ENCODE measurements around the gene CHD9NB. TPM values are rescaled to one million over a fixed set of nuclear protein-coding genes. Genes with fewer than 3 reads are reported as not detected.
"Not testable (repeated sequence)": the region's sequence is repeated elsewhere in the genome, so short reads cannot be mapped to it uniquely, and the experiment has no call there.

The CHD9NB gene
- total RNA-seq, 4 donors from 2014 or later: 0.63 to 1.3 TPM; not detected in 2

GRCh38 chr16:53078765-53079485, 26.2 kb upstream of the CHD9NB start:
- no peaks in the 10 kb centered on the region for H3K27me3 ChIP-seq
- DNase-seq: no peak
- 91 to 93% methylated on average over 6 of the region's 6 CpGs for WGBS, 2 donors
- H3K4me1 ChIP-seq: peaks cover 14 to 34% of the 10 kb centered on the region in 2 donors
- H3K4me3 ChIP-seq (replicated peaks in 1 of 3): no peak overlapping the region
- H3K27ac ChIP-seq: no peak overlapping the region
- H3K9me3 ChIP-seq: no peaks in the 10 kb centered on the region
- TF ChIP-seq CTCF (IDR thresholded peaks at IDR 0.05): no peak
- no peaks in the 10 kb centered on the region for H3K36me3 ChIP-seq
- intact Hi-C loops (cut with DNase I): no loop called here

DNA sequence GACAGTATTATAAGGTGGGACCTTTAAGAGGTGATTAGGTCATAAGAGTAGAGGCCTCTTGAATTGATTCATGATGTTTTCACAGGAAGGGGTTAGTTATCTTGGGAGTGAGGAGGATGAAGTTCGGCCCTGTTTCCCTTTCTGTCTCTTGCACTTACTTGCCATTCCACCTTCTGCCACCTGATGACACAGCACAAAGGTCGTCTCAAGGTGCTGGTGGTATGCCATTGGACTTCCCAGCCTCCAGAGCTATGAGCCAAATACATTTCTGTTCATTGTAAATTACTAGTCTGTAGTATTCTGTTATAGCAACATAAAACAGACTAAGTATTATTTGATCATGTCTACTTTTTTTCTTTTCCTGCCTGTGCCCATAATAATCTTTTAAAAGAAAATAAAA, 25.6 kb upstream of the CHD9NB start:
- H3K4me3 ChIP-seq (replicated peaks in 1 of 3): no peak overlapping the region
- 89 to 95% methylated on average over 2 of the region's 2 CpGs for WGBS, 2 donors
- peaks cover 14 to 31% of the 10 kb centered on the region in 2 donors for H3K4me1 ChIP-seq
- H3K27me3 ChIP-seq: no peaks in the 10 kb centered on the region
- DNase-seq: no peak
- no peaks in the 10 kb centered on the region for H3K9me3 ChIP-seq
- intact Hi-C loops (cut with DNase I): no loop called here
- no peak overlapping the region for H3K27ac ChIP-seq
- no peak for TF ChIP-seq POLR2A (IDR thresholded peaks at IDR 0.05)
- no peak for TF ChIP-seq CTCF (IDR thresholded peaks at IDR 0.05)
- H3K36me3 ChIP-seq: no peaks in the 10 kb centered on the region

DNA sequence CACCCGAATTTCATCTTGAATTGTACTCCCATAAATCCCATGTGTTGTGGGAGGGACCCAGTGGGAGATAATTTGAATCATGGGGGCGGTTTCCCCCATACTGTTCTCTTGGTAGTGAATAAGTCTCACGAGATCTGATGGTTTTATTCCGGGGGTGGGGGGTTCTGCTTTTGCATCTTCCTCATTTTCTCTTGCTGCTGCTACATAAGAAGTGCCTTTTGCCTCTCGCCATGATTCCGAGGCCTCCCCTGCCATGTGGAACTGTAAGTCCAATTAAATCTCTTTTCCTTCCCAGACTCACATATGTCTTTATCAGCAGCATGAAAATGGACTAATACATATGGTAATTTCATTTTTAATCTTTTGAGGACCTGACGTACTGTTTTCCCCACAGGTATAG, 22.8 kb upstream of the CHD9NB start:
- intact Hi-C loops (cut with DNase I); DNase-seq; H3K36me3 ChIP-seq; H3K4me3 ChIP-seq (replicated peaks in 1 of 3); H3K9me3 ChIP-seq; H3K27me3 ChIP-seq; H3K27ac ChIP-seq: not testable (repeated sequence)
- peaks cover 14 to 43% of the 10 kb centered on the region in 2 donors for H3K4me1 ChIP-seq
- 90 to 95% methylated on average over 7 of the region's 7 CpGs for WGBS, 2 donors

DNA sequence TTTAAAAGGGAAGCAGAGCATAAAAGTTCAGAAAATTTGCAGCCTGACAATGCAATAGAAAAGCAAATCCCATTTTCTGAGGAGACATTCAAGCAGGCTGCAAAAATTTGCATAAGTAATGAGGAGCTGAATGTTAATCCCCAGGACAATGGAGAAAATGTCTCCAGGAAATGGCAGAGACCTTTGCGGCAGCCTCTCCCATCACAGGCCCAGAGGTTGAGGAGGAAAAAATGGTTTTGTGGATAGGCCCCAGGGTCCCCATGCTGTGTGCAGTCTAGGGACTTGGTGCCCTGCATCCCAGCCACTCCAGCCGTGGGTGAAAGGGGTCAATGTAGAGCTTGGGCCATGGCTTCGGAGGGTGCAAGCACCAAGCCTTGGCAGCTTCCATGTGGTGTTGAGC, 21.6 kb upstream of the CHD9NB start:
- 83 to 90% methylated on average over 2 to 3 of the region's 3 CpGs for WGBS, 2 donors
- H3K4me1 ChIP-seq: peaks cover 8 to 33% of the 10 kb centered on the region in 2 donors
- H3K4me3 ChIP-seq (replicated peaks in 1 of 3); H3K9me3 ChIP-seq; H3K36me3 ChIP-seq; intact Hi-C loops (cut with DNase I); H3K27ac ChIP-seq; H3K27me3 ChIP-seq; DNase-seq: not testable (repeated sequence)

GRCh38 chr16:53073022-53073421, 20.3 kb upstream of the CHD9NB start:
- 91 to 93% methylated on average over 6 of the region's 6 CpGs for WGBS, 2 donors

More at GRCh38 chr16:53073022-53073421, 20.3 kb upstream of the CHD9NB start:
- Histone ChIP-seq H3K36me3 (no peaks in the 10 kb centered on the region), H3K27ac (no peak overlapping the region), H3K9me3 (no peaks in the 10 kb centered on the region), H3K4me1 (peaks cover 8 to 25% of the 10 kb centered on the region in 2 donors), H3K4me3 (replicated peaks in 1 of 3) (no peak overlapping the region), H3K27me3 (no peaks in the 10 kb centered on the region)
- intact Hi-C loops (cut with DNase I): no loop called here
- DNase-seq: no peak
- TF ChIP-seq CTCF (IDR thresholded peaks at IDR 0.05) (no peak), POLR2A (IDR thresholded peaks at IDR 0.05) (no peak)
